Measurements from ENCODE around the gene HLTF. TPM values are rescaled to one million over a fixed set of nuclear protein-coding genes. Genes with fewer than 3 reads are reported as not detected.

Gene HLTF
- total and polyA plus RNA-seq, 2 of the 13 experiments (the other 11 are each of a cell fraction or from before 2014, with no cell fraction given): 12.0 to 22.9 TPM

DNA sequence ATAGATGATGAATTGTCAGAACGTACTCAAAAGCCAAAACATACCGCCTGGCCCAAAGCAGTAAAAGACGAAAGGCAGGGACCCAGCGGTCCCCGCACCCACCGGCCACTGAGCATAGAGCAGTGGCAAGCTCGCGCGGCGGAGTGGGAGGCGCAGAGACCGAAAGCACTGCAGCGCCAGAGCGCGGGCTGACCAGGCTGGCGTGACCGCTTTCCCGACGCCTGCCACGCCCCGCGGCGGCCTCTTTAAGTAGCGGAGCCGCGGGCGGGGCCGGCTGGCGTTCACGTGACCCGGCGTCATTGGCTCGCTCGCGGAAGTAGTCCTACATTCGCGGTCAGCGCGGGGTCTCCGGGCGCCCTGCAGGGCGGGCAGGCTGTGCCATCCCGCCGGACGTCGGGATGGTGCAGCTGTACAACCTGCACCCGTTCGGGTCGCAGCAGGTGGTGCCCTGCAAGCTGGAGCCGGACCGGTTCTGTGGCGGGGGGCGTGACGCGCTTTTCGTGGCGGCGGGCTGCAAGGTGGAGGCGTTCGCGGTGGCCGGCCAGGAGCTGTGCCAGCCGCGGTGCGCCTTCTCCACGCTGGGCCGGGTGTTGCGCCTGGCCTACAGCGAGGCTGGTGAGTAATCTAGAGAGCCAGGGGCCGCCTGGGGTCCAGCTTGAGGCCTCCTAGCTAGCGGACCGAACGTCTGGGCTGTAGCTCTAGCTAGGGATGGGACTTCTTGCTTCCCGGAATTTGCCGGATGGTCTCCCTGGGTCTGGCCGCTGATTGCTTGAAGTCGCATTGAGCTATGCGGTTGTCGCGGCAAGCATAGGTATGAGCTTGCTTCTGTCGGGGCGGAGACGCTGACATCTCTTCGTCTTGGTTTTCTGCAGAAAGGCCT lies 43.2 kb upstream of the HLTF start, which contains the start of gene HPS3 (continued):
- TF ChIP-seq, protein P1, sequence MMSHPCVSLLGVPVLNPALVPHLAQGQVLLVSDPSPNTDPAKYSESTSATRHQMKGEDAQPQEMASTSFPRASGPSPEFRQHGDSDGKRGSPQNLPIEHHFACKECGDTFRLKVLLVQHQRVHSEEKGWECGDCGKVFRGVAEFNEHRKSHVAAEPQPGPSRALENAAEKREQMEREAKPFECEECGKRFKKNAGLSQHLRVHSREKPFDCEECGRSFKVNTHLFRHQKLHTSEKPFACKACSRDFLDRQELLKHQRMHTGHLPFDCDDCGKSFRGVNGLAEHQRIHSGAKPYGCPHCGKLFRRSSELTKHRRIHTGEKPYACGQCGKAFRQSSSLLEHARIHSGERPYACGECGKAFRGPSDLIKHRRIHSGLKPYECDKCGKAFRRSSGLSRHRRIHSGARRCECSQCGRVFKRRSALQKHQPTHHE (CRISPR knock-in tag; IDR thresholded peaks at IDR 0.05; ENCODE audit: borderline replicate concordance): peak; percentile 92; the same call in 1 of the 2 replicates
- TF ChIP-seq KDM1A (CRISPR knock-in tag; IDR thresholded peaks at IDR 0.05) (no peak), CBFB (CRISPR knock-in tag; IDR thresholded peaks at IDR 0.05) (peak; percentile 43; the same call in 1 of the 2 replicates), ZSCAN22 (CRISPR knock-in tag; IDR thresholded peaks at IDR 0.05) (no peak), PRPF4 (IDR thresholded peaks at IDR 0.05; ENCODE audit: low read depth, low read length, poor library complexity, severe bottlenecking) (no peak), ZNF432 (CRISPR knock-in tag; IDR thresholded peaks at IDR 0.05; ENCODE audit: borderline replicate concordance) (no peak), ADNP (CRISPR knock-in tag; IDR thresholded peaks at IDR 0.05) (no peak), MED8 (CRISPR knock-in tag; IDR thresholded peaks at IDR 0.05; ENCODE audit: insufficient replicate concordance) (peak; percentile 76), ZNF883 (CRISPR knock-in tag; IDR thresholded peaks at IDR 0.05; ENCODE audit: not compliant biosample characterization) (peak; percentile 91), ZSCAN9 (CRISPR knock-in tag; IDR thresholded peaks at IDR 0.05; ENCODE audit: borderline replicate concordance) (peak; percentile 53; the same call in 1 of the 2 replicates), ZSCAN30 (CRISPR knock-in tag; IDR thresholded peaks at IDR 0.05) (no peak), SRSF9 (IDR thresholded peaks at IDR 0.05; ENCODE audit: borderline replicate concordance, insufficient read depth, low read depth, low read length, poor library complexity, severe bottlenecking) (no peak), HMG20B (CRISPR knock-in tag; conservative IDR thresholded peaks at IDR 0.05) (no peak)
- TF ChIP-seq, protein P2, sequence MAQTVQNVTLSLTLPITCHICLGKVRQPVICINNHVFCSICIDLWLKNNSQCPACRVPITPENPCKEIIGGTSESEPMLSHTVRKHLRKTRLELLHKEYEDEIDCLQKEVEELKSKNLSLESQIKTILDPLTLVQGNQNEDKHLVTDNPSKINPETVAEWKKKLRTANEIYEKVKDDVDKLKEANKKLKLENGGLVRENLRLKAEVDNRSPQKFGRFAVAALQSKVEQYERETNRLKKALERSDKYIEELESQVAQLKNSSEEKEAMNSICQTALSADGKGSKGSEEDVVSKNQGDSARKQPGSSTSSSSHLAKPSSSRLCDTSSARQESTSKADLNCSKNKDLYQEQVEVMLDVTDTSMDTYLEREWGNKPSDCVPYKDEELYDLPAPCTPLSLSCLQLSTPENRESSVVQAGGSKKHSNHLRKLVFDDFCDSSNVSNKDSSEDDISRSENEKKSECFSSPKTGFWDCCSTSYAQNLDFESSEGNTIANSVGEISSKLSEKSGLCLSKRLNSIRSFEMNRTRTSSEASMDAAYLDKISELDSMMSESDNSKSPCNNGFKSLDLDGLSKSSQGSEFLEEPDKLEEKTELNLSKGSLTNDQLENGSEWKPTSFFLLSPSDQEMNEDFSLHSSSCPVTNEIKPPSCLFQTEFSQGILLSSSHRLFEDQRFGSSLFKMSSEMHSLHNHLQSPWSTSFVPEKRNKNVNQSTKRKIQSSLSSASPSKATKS (CRISPR knock-in tag; IDR thresholded peaks at IDR 0.05): no peak
- TF ChIP-seq, protein P3, sequence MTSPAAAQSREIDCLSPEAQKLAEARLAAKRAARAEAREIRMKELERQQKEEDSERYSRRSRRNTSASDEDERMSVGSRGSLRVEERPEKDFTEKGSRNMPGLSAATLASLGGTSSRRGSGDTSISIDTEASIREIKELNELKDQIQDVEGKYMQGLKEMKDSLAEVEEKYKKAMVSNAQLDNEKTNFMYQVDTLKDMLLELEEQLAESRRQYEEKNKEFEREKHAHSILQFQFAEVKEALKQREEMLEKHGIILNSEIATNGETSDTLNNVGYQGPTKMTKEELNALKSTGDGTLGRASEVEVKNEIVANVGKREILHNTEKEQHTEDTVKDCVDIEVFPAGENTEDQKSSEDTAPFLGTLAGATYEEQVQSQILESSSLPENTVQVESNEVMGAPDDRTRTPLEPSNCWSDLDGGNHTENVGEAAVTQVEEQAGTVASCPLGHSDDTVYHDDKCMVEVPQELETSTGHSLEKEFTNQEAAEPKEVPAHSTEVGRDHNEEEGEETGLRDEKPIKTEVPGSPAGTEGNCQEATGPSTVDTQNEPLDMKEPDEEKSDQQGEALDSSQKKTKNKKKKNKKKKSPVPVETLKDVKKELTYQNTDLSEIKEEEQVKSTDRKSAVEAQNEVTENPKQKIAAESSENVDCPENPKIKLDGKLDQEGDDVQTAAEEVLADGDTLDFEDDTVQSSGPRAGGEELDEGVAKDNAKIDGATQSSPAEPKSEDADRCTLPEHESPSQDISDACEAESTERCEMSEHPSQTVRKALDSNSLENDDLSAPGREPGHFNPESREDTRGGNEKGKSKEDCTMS (CRISPR knock-in tag; conservative IDR thresholded peaks at IDR 0.05): no peak
- TF ChIP-seq, protein P4, sequence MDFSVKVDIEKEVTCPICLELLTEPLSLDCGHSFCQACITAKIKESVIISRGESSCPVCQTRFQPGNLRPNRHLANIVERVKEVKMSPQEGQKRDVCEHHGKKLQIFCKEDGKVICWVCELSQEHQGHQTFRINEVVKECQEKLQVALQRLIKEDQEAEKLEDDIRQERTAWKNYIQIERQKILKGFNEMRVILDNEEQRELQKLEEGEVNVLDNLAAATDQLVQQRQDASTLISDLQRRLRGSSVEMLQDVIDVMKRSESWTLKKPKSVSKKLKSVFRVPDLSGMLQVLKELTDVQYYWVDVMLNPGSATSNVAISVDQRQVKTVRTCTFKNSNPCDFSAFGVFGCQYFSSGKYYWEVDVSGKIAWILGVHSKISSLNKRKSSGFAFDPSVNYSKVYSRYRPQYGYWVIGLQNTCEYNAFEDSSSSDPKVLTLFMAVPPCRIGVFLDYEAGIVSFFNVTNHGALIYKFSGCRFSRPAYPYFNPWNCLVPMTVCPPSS (IDR thresholded peaks at IDR 0.05): no peak
- TF ChIP-seq, protein P5, sequence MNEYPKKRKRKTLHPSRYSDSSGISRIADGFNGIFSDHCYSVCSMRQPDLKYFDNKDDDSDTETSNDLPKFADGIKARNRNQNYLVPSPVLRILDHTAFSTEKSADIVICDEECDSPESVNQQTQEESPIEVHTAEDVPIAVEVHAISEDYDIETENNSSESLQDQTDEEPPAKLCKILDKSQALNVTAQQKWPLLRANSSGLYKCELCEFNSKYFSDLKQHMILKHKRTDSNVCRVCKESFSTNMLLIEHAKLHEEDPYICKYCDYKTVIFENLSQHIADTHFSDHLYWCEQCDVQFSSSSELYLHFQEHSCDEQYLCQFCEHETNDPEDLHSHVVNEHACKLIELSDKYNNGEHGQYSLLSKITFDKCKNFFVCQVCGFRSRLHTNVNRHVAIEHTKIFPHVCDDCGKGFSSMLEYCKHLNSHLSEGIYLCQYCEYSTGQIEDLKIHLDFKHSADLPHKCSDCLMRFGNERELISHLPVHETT (CRISPR knock-in tag; conservative IDR thresholded peaks at IDR 0.05): no peak
- TF ChIP-seq, protein P6, sequence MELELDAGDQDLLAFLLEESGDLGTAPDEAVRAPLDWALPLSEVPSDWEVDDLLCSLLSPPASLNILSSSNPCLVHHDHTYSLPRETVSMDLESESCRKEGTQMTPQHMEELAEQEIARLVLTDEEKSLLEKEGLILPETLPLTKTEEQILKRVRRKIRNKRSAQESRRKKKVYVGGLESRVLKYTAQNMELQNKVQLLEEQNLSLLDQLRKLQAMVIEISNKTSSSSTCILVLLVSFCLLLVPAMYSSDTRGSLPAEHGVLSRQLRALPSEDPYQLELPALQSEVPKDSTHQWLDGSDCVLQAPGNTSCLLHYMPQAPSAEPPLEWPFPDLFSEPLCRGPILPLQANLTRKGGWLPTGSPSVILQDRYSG (CRISPR knock-in tag; IDR thresholded peaks at IDR 0.05): 0 out of 2 replicates have a peak, but pooled peaks have one; percentile 32
